Parathyroid adenoma (tissue), 2 donors: Measurements from ENCODE around the gene ACTR5.

Experiments used
- H2AFZ ChIP-seq: fragments of 300-600 bp; sonication (generic); one replicate; pipeline ENCODE4 v1.7.0; 2017; ENCODE audit warnings: antibody characterized with exemption, mild to moderate bottlenecking
- H3K27ac ChIP-seq: fragments of 300-600 bp; sonication (generic); one replicate; pipeline ENCODE4 v1.7.0; 2017
- H3K27me3 ChIP-seq: fragments of 300-600 bp; sonication (generic); one replicate; pipeline ENCODE4 v1.7.0; 2017; ENCODE audit warnings: low read length; ENCODE audit not compliant: control insufficient read depth, insufficient read depth
- H3K36me3 ChIP-seq: fragments of 300-600 bp; sonication (generic); one replicate; pipeline ENCODE4 v1.7.0; 2017; ENCODE audit warnings: low read length; ENCODE audit not compliant: control insufficient read depth, insufficient read depth
- H3K4me1 ChIP-seq: fragments of 300-600 bp; sonication (generic); one replicate; pipeline ENCODE4 v1.7.0; 2017; ENCODE audit warnings: control low read depth
- H3K4me2 ChIP-seq: fragments of 300-600 bp; sonication (generic); one replicate; pipeline ENCODE4 v1.7.0; 2017; ENCODE audit warnings: low read length
- H3K4me3 ChIP-seq: fragments of 300-600 bp; sonication (generic); one replicate; pipeline ENCODE4 v1.7.0; 2017; ENCODE audit warnings: low read depth, low read length
- H3K79me2 ChIP-seq: fragments of 300-600 bp; sonication (generic); one replicate; pipeline ENCODE4 v1.7.0; 2017; ENCODE audit warnings: control low read depth
- H3K9ac ChIP-seq: fragments of 300-600 bp; sonication (generic); one replicate; pipeline ENCODE4 v1.7.0; 2017; ENCODE audit warnings: mild to moderate bottlenecking
- H3K9me3 ChIP-seq: fragments of 300-600 bp; sonication (generic); one replicate; pipeline ENCODE4 v1.7.0; 2017; ENCODE audit warnings: low read length; ENCODE audit not compliant: control insufficient read depth
- CTCF ChIP-seq: fragments of 300-600 bp; sonication (generic); IDR thresholded peaks from one replicate; pipeline ENCODE4 v1.7.0; 2017; ENCODE audit warnings: antibody characterized with exemption, mild to moderate bottlenecking
- donor health status: primary hyperparathyroidism.

Gene ACTR5

DNA sequence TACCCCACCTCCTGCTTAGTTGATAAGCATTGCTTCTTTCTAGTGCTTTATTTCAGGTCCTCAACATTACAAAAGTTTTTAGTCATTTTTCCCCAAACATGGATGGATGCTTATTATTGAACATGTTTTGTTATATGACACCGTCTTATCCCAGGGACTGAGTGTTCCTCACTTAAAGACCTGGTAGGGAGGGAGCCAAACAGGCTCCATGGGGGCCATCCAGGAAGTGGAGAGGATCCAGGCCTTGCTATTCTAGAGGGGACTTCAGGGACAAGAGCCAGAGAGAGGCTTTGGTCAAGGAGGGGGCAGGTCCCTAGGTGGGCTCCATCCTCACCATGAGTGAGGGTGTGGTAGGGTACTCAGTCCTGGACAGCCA is 16.5 kb upstream of the ACTR5 start:
- no peaks in the 10 kb centered on the region for H3K36me3 ChIP-seq
- H2AFZ ChIP-seq = peak overlapping the region; percentile 54
- H3K9ac ChIP-seq = peak overlapping the region; percentile 21
- H3K4me1 ChIP-seq = peaks cover 10% of the 10 kb centered on the region
- H3K27me3 ChIP-seq = peaks cover 13% of the 10 kb centered on the region
- no peak overlapping the region for H3K27ac ChIP-seq
- no peaks in the 10 kb centered on the region for H3K9me3 ChIP-seq
- no peak for TF ChIP-seq CTCF
- no peak overlapping the region for H3K4me3 ChIP-seq
- H3K79me2 ChIP-seq = no peaks in the 10 kb centered on the region
- no peak overlapping the region for H3K4me2 ChIP-seq

- Histone ChIP-seq H3K36me3 (no peaks in the 10 kb centered on the region), H3K4me2 (no peak overlapping the region), H3K9ac (no peak overlapping the region), H3K79me2 (no peaks in the 10 kb centered on the region), H3K27ac (no peak overlapping the region), H3K4me3 (no peak overlapping the region), H2AFZ (no peak overlapping the region), H3K9me3 (no peaks in the 10 kb centered on the region), H3K27me3 (peaks cover 13% of the 10 kb centered on the region), H3K4me1 (peaks cover 10% of the 10 kb centered on the region)
- no peak for TF ChIP-seq CTCF
Observed at GRCh38 chr20:38732981-38733380, 15.3 kb upstream of the ACTR5 start.

- H2AFZ ChIP-seq = no peak overlapping the region
- H3K36me3 ChIP-seq = no peaks in the 10 kb centered on the region
- H3K27ac ChIP-seq = no peak overlapping the region
- H3K79me2 ChIP-seq = no peaks in the 10 kb centered on the region
- no peak overlapping the region for H3K9ac ChIP-seq
- peaks cover 7% of the 10 kb centered on the region for H3K27me3 ChIP-seq
- no peaks in the 10 kb centered on the region for H3K9me3 ChIP-seq
- H3K4me1 ChIP-seq = peaks cover 10% of the 10 kb centered on the region
- no peak overlapping the region for H3K4me2 ChIP-seq
- TF ChIP-seq CTCF = no peak
- H3K4me3 ChIP-seq = no peak overlapping the region
Observed at GRCh38 chr20:38735172-38735571, 13.1 kb upstream of the ACTR5 start.

DNA sequence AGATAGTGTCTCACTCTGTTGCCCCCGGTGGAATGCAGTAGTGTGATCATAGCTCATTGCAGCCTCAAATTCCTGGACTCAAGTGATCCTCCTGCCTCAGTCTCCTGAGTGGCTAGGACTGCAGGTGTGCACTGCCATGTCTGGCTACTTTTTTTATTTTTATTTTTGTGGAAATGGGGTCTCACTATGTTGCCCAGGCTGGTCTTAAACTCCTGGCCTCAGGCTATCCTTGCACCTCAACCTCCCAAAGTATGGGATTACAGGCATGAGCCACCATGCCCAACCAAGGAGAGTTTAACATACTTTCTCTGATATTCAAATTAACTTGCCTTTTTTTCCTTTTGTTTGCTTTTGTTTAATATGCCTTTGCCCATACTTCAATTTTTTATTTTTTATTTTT is 10.4 kb upstream of the ACTR5 start:
- no peak for TF ChIP-seq CTCF
- Histone ChIP-seq H3K9me3 (no peaks in the 10 kb centered on the region), H3K79me2 (no peaks in the 10 kb centered on the region), H3K4me2 (no peak overlapping the region), H3K4me3 (no peak overlapping the region), H3K36me3 (no peaks in the 10 kb centered on the region), H3K27ac (no peak overlapping the region), H3K27me3 (no peaks in the 10 kb centered on the region), H3K9ac (no peak overlapping the region), H3K4me1 (no peaks in the 10 kb centered on the region), H2AFZ (no peak overlapping the region)

- Histone ChIP-seq H3K36me3 (no peaks in the 10 kb centered on the region), H3K9me3 (no peaks in the 10 kb centered on the region), H3K4me1 (peaks cover 6% of the 10 kb centered on the region), H3K27me3 (no peaks in the 10 kb centered on the region), H3K4me2 (no peak overlapping the region), H3K4me3 (no peak overlapping the region), H3K27ac (no peak overlapping the region), H3K9ac (no peak overlapping the region), H3K79me2 (no peaks in the 10 kb centered on the region), H2AFZ (no peak overlapping the region)
- no peak for TF ChIP-seq CTCF
Observed at GRCh38 chr20:38745757-38746156, 2.5 kb upstream of the ACTR5 start.
